ENCODE measurements around the gene SETD3.

The SETD3 gene

GRCh38 chr14:99484106-99484505 lies 3.4 kb upstream of the SETD3 start:
- no peak for DNase-seq
- H3K4me1 Mint-ChIP-seq, result peaks cover 36% of the 10 kb centered on the region
- H3K27me3 Mint-ChIP-seq, result no peaks in the 10 kb centered on the region
- peaks cover 2% of the 10 kb centered on the region for H3K36me3 Mint-ChIP-seq
- no peak overlapping the region for H3K4me3 Mint-ChIP-seq
- no peaks in the 10 kb centered on the region for H3K9me3 Mint-ChIP-seq
- H3K27ac Mint-ChIP-seq, result no peak overlapping the region
- CTCF ChIA-PET, result no interaction called here

GRCh38 chr14:99481745-99482099 lies 1.1 kb upstream of the SETD3 start:
- no peaks in the 10 kb centered on the region for H3K27me3 Mint-ChIP-seq
- no peaks in the 10 kb centered on the region for H3K9me3 Mint-ChIP-seq
- H3K4me3 Mint-ChIP-seq, result peak overlapping the region; percentile 98
- H3K4me1 Mint-ChIP-seq, result peaks cover 49% of the 10 kb centered on the region
- H3K36me3 Mint-ChIP-seq, result peaks cover 2% of the 10 kb centered on the region
- DNase-seq, result peak; percentile 54
- H3K27ac Mint-ChIP-seq, result peak overlapping the region; percentile 98
- CTCF ChIA-PET, result no interaction called here

GRCh38 chr14:99480917-99481744 lies 472 bp upstream of the SETD3 start, which contains the start of gene CCNK:
TSS of gene CCNK (plus strand) at chr14:99481409. CDS start at chr14:99492678, 11,269 bp downstream.
- no peaks in the 10 kb centered on the region for H3K27me3 Mint-ChIP-seq
- peak within 1 kb of the TSS; percentile 98 for H3K27ac Mint-ChIP-seq
- peaks cover 2% of the 10 kb centered on the region for H3K36me3 Mint-ChIP-seq
- CTCF ChIA-PET, result interaction anchor here (0.7 to 1.0 kb wide), 3 partner anchors 10 to 465 kb away, joined by 3 to 4 read pairs (median 3); no protein-coding TSS in a partner anchor
- peak within 1 kb of the TSS; percentile 98 for H3K4me3 Mint-ChIP-seq
- H3K4me1 Mint-ChIP-seq, result peaks cover 46% of the 10 kb centered on the region
- H3K9me3 Mint-ChIP-seq, result no peaks in the 10 kb centered on the region
- peak; percentile 100 for DNase-seq

GRCh38 chr14:99479160-99479905 lies 1.3 kb downstream of the SETD3 start:
- H3K27me3 Mint-ChIP-seq, result no peaks in the 10 kb centered on the region
- CTCF ChIA-PET, result no interaction called here
- DNase-seq, result no peak
- H3K27ac Mint-ChIP-seq, result peak overlapping the region; percentile 87
- H3K4me3 Mint-ChIP-seq, result peak overlapping the region; percentile 94
- H3K4me1 Mint-ChIP-seq, result peaks cover 43% of the 10 kb centered on the region
- H3K36me3 Mint-ChIP-seq, result peaks cover 2% of the 10 kb centered on the region
- H3K9me3 Mint-ChIP-seq, result no peaks in the 10 kb centered on the region

GRCh38 chr14:99478128-99478527 lies 2.5 kb downstream of the SETD3 start:
- Mint-ChIP-seq H3K27me3 (no peaks in the 10 kb centered on the region), H3K4me1 (peaks cover 33% of the 10 kb centered on the region), H3K27ac (no peak overlapping the region), H3K4me3 (no peak overlapping the region), H3K36me3 (peaks cover 2% of the 10 kb centered on the region), H3K9me3 (no peaks in the 10 kb centered on the region)
- CTCF ChIA-PET, result no interaction called here
- DNase-seq, result no peak

GRCh38 chr14:99476864-99477263 lies 3.8 kb downstream of the SETD3 start:
- no peak for DNase-seq
- Mint-ChIP-seq H3K4me1 (peaks cover 21% of the 10 kb centered on the region), H3K27me3 (no peaks in the 10 kb centered on the region), H3K4me3 (no peak overlapping the region), H3K9me3 (no peaks in the 10 kb centered on the region), H3K36me3 (peaks cover 2% of the 10 kb centered on the region), H3K27ac (no peak overlapping the region)
- CTCF ChIA-PET, result no interaction called here

GRCh38 chr14:99475660-99476059 lies 5.0 kb downstream of the SETD3 start:
- H3K9me3 Mint-ChIP-seq, result no peaks in the 10 kb centered on the region
- no peak for DNase-seq
- H3K4me3 Mint-ChIP-seq, result no peak overlapping the region
- H3K4me1 Mint-ChIP-seq, result peaks cover 21% of the 10 kb centered on the region
- H3K27me3 Mint-ChIP-seq, result no peaks in the 10 kb centered on the region
- H3K36me3 Mint-ChIP-seq, result no peaks in the 10 kb centered on the region
- H3K27ac Mint-ChIP-seq, result no peak overlapping the region
- CTCF ChIA-PET, result interaction anchor here (0.6 kb wide), 1 partner anchor 82 kb away, joined by 3 read pairs; no protein-coding TSS in a partner anchor

- Mint-ChIP-seq H3K4me1 (peaks cover 21% of the 10 kb centered on the region), H3K36me3 (no peaks in the 10 kb centered on the region), H3K9me3 (no peaks in the 10 kb centered on the region), H3K27ac (no peak overlapping the region), H3K27me3 (no peaks in the 10 kb centered on the region), H3K4me3 (no peak overlapping the region)
- DNase-seq, result no peak
- CTCF ChIA-PET, result no interaction called here
These were observed 5.5 kb downstream of the SETD3 start for GRCh38 chr14:99475179-99475578.

- no peak for DNase-seq
- Mint-ChIP-seq H3K27me3 (no peaks in the 10 kb centered on the region), H3K27ac (no peak overlapping the region), H3K9me3 (no peaks in the 10 kb centered on the region), H3K4me1 (peaks cover 10% of the 10 kb centered on the region), H3K4me3 (no peak overlapping the region), H3K36me3 (no peaks in the 10 kb centered on the region)
- CTCF ChIA-PET, result no interaction called here
These were observed 7.2 kb downstream of the SETD3 start for GRCh38 chr14:99473458-99473857.

- H3K36me3 Mint-ChIP-seq, result no peaks in the 10 kb centered on the region
- H3K27me3 Mint-ChIP-seq, result no peaks in the 10 kb centered on the region
- H3K9me3 Mint-ChIP-seq, result no peaks in the 10 kb centered on the region
- H3K4me3 Mint-ChIP-seq, result no peak overlapping the region
- DNase-seq, result no peak
- CTCF ChIA-PET, result no interaction called here
- H3K4me1 Mint-ChIP-seq, result peaks cover 10% of the 10 kb centered on the region
- H3K27ac Mint-ChIP-seq, result no peak overlapping the region
These were observed 7.7 kb downstream of the SETD3 start for GRCh38 chr14:99472937-99473336.

GRCh38 chr14:99471731-99472130 lies 8.9 kb downstream of the SETD3 start:
- no peak overlapping the region for H3K27ac Mint-ChIP-seq
- no peaks in the 10 kb centered on the region for H3K9me3 Mint-ChIP-seq
- H3K27me3 Mint-ChIP-seq, result no peaks in the 10 kb centered on the region
- CTCF ChIA-PET, result no interaction called here
- peaks cover 12% of the 10 kb centered on the region for H3K4me1 Mint-ChIP-seq
- H3K36me3 Mint-ChIP-seq, result no peaks in the 10 kb centered on the region
- no peak for DNase-seq
- no peak overlapping the region for H3K4me3 Mint-ChIP-seq

- DNase-seq, result no peak
- Mint-ChIP-seq H3K4me3 (no peak overlapping the region), H3K9me3 (no peaks in the 10 kb centered on the region), H3K36me3 (peaks cover 4% of the 10 kb centered on the region), H3K27me3 (no peaks in the 10 kb centered on the region), H3K4me1 (peaks cover 12% of the 10 kb centered on the region), H3K27ac (no peak overlapping the region)
- CTCF ChIA-PET, result interaction anchor here (0.9 kb wide), 1 partner anchor 80 kb away, joined by 5 read pairs; no protein-coding TSS in a partner anchor
These were observed 11.6 kb downstream of the SETD3 start for GRCh38 chr14:99468836-99469592.

GRCh38 chr14:99468081-99468480 lies 12.6 kb downstream of the SETD3 start:
- H3K9me3 Mint-ChIP-seq, result no peaks in the 10 kb centered on the region
- H3K27me3 Mint-ChIP-seq, result no peaks in the 10 kb centered on the region
- no peak overlapping the region for H3K27ac Mint-ChIP-seq
- DNase-seq, result no peak
- peaks cover 12% of the 10 kb centered on the region for H3K4me1 Mint-ChIP-seq
- H3K4me3 Mint-ChIP-seq, result no peak overlapping the region
- CTCF ChIA-PET, result no interaction called here
- peaks cover 10% of the 10 kb centered on the region for H3K36me3 Mint-ChIP-seq

- no peak for DNase-seq
- Mint-ChIP-seq H3K4me3 (no peak overlapping the region), H3K9me3 (no peaks in the 10 kb centered on the region), H3K27ac (no peak overlapping the region), H3K4me1 (peaks cover 13% of the 10 kb centered on the region), H3K27me3 (no peaks in the 10 kb centered on the region), H3K36me3 (peaks cover 12% of the 10 kb centered on the region)
- CTCF ChIA-PET, result no interaction called here
These were observed 13.2 kb downstream of the SETD3 start for GRCh38 chr14:99467336-99468078.

Measured in activated naive CD4-positive, alpha-beta T cell treated with anti-CD3 and anti-CD28 coated beads, Interleukin-2, amount 10 ng/mL, durations not matched to agents 7 days and 5 days (primary cell).